Measurements from ENCODE around the gene REV1.
"Not testable (repeated sequence)": the region's sequence is repeated elsewhere in the genome, so short reads cannot be mapped to it uniquely, and the experiment has no call there.

Gene REV1

GRCh38 chr2:99399795-99400194 is 90.0 kb downstream of the REV1 start:
- DNase-seq, result no peak

- DNase-seq, result no peak
These were observed 90.8 kb downstream of the REV1 start for GRCh38 chr2:99399063-99399462.

GRCh38 chr2:99398303-99398702 is 91.5 kb downstream of the REV1 start:
- DNase-seq, result no peak

- DNase-seq, result no peak
These were observed 92.4 kb downstream of the REV1 start for GRCh38 chr2:99397266-99397920.

GRCh38 chr2:99395589-99396130 is 94.2 kb downstream of the REV1 start:
- DNase-seq, result no peak

- DNase-seq, result no peak
These were observed 99.9 kb downstream of the REV1 start for GRCh38 chr2:99389946-99390345.

GRCh38 chr2:99389371-99389770 is 100.4 kb downstream of the REV1 start:
- DNase-seq, result no peak

GRCh38 chr2:99388892-99389291 is 100.9 kb downstream of the REV1 start:
- no peak for DNase-seq

GRCh38 chr2:99386011-99386410 is 103.8 kb downstream of the REV1 start:
- no peak for DNase-seq

GRCh38 chr2:99382143-99382542 is 107.7 kb downstream of the REV1 start:
- no peak for DNase-seq

GRCh38 chr2:99380376-99381010 is 109.3 kb downstream of the REV1 start:
- no peak for DNase-seq

- DNase-seq, result no peak
These were observed 111.9 kb downstream of the REV1 start for GRCh38 chr2:99377879-99378278.

- DNase-seq, result no peak
These were observed 113.5 kb downstream of the REV1 start for GRCh38 chr2:99376254-99376864.

- no peak for DNase-seq
These were observed 115.1 kb downstream of the REV1 start for GRCh38 chr2:99374747-99375146.

GRCh38 chr2:99373144-99373543 is 116.7 kb downstream of the REV1 start:
- DNase-seq, result no peak

- not testable (repeated sequence) for DNase-seq
These were observed 121.0 kb downstream of the REV1 start for GRCh38 chr2:99368854-99369253.

GRCh38 chr2:99365661-99366060 is 124.2 kb downstream of the REV1 start:
- no peak for DNase-seq

GRCh38 chr2:99356853-99357252 is 133.0 kb downstream of the REV1 start:
- no peak for DNase-seq

- not testable (repeated sequence) for DNase-seq
These were observed 135.0 kb downstream of the REV1 start for GRCh38 chr2:99354825-99355224.

GRCh38 chr2:99354070-99354469 is 135.7 kb downstream of the REV1 start:
- DNase-seq, result no peak

Measured in activated naive CD4-positive, alpha-beta T cell (primary cell).